22Rv1 (cell line): ENCODE measurements around the gene KRT35.

Source experiments
- ZFX ChIP-seq: fragments of 450-650 bp; IDR thresholded peaks from 2 replicates; pipeline ENCODE4 v1.6.1; 2017; ENCODE audit warnings: antibody characterized with exemption, borderline replicate concordance
- TF ChIP-seq, protein P1 (sequence below): fragments of 450-650 bp; IDR thresholded peaks from 2 replicates; pipeline ENCODE4 v1.5.1; 2017; ENCODE audit warnings: mild to moderate bottlenecking

DNA sequence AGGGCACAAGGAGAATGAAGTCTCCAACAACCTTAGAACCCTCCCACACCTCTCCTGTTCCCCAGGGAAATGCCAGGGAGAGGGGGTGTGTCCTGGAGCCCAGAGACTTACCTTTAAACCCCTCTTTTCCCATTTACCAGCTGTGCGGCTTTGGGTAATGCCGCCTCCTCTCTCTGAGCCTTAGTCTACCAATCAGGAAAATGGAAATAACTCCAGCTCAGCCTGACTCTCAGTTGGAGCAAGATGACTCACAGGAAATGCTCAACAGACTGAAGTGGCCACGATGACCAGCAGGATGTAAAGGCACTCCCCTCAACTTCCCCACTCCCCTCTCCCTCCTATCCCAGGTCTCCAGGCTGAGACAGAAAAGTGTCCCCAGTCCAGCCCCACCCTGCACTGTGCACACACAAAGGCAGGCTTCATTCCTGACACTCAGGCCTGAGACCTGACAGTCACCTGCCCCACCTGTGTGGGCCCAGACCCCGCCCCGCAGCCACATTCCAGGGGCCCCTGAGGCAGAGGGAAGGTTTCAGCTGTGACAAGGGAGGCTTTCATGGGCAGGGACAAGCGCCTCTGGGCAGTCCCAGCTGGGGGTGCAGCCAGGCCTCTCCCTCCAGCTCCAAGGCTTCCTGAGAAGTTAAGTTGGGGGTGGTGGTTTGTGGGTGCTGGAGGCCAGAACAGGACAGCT lies 40.8 kb upstream of the KRT35 start:
- TF ChIP-seq, protein P1, sequence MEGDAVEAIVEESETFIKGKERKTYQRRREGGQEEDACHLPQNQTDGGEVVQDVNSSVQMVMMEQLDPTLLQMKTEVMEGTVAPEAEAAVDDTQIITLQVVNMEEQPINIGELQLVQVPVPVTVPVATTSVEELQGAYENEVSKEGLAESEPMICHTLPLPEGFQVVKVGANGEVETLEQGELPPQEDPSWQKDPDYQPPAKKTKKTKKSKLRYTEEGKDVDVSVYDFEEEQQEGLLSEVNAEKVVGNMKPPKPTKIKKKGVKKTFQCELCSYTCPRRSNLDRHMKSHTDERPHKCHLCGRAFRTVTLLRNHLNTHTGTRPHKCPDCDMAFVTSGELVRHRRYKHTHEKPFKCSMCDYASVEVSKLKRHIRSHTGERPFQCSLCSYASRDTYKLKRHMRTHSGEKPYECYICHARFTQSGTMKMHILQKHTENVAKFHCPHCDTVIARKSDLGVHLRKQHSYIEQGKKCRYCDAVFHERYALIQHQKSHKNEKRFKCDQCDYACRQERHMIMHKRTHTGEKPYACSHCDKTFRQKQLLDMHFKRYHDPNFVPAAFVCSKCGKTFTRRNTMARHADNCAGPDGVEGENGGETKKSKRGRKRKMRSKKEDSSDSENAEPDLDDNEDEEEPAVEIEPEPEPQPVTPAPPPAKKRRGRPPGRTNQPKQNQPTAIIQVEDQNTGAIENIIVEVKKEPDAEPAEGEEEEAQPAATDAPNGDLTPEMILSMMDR: no peak
- no peak for TF ChIP-seq ZFX
